ENCODE results near the gene DENR.
"Not testable (repeated sequence)": the region's sequence is repeated elsewhere in the genome, so short reads cannot be mapped to it uniquely, and the experiment has no call there.

DNA sequence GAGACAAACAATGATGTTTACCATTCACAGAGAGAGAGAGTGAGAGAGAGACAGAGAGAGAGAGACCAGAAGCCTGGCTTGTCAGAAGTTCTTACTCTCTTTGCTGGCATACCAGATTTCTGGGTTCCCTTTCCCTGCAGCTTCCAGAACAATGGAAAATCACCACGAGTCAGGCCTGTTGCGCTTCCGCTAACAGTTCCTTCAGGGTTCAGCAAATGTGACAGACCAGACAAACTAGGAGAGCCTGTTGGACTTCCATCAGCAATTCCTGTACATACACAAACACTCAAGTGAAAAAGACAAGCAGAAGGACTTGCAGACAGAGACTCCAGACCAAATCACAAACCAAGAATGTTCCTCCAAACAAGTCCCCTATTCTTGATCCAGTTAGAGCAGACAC, 43.3 kb upstream of the DENR start:
- not testable (repeated sequence) for TF ChIP-seq CTCF, EZH2 (IDR thresholded peaks at IDR 0.05)

Measured in neural progenitor cell (in vitro differentiated cells).